Pancreas (tissue), 10 donors: ENCODE data around the gene BTG2. TPM values are rescaled to one million over a fixed set of nuclear protein-coding genes. Genes with fewer than 3 reads are reported as not detected.

ENCODE experiments used
- ATAC-seq, 4 donors: fragments of 200-7000 bp; cut with Tn5 transposase; one replicate each; pipeline versions ENCODE4 v1.8.0 to v1.9.1; 2020; ENCODE audit warnings: mild to moderate bottlenecking in 4 of 4, moderate library complexity in 4 of 4
- DNase-seq, 6 donors: peaks; one replicate each; pipeline ENCODE4 v3.0.0-alpha.2; 2020
- FAIRE-seq: peaks from 2 replicates; lab custom pipeline; 2012; peaks lifted over from hg19 to GRCh38; lab: Jason Lieb, UNC
- H3K27ac ChIP-seq, 4 donors: fragments of 200-600 bp; sonication (generic); 1 replicate in 3 of 4; 2 replicates in 1 of 4; pipeline versions ENCODE4 v1.5.0 to v1.8.0; 2020
- H3K27me3 ChIP-seq, 4 donors: fragments of 200-600 bp; one replicate each; pipeline ENCODE4 v1.8.0; 2021
- H3K36me3 ChIP-seq, 3 donors: fragments of 200-600 bp; sonication (generic) in 1 of 3; one replicate each; pipeline versions ENCODE4 v1.5.0 to v1.8.0; 2020 to 2021
- H3K4me1 ChIP-seq, 3 donors: fragments of 200-600 bp; one replicate each; pipeline ENCODE4 v1.8.0; 2021
- H3K4me3 ChIP-seq, 4 donors: fragments of 200-600 bp; sonication (generic) in 2 of 4; one replicate each; pipeline versions ENCODE4 v1.5.0 to v1.8.0; 2020 to 2021
- H3K9me3 ChIP-seq, 4 donors: fragments of 200-600 bp; one replicate each; pipeline ENCODE4 v1.8.0; 2021
- WGBS, 2 donors: extraction: QIAGEN DNeasy Blood & Tissue Kit; methylation state at CpG; one replicate each; pipeline ENCODE4 v1.1.7; 2013; 5-methylcytosine and 5-hydroxymethylcytosine counted together
- intact Hi-C, 3 donors: fragments of 100-400 bp; cut with DNase I; formaldehyde crosslinking; loops; one replicate each; pipeline versions ENCODE4 v1.11.1 to v1.14.2; 2022
- polyA plus RNA-seq, 2 donors: library from polyadenylated mRNA; stranded (reverse); fragments of 200-250 nt; gene quantifications; one replicate each; pipeline ENCODE4 v1.2.3, GENCODE V29; 2013
- total RNA-seq, 6 donors: library from RNA; stranded (reverse); fragmentation: NEBNext Ultra II Directional in 4 of 6; extraction: Animal tissue kit (Norgen Biotek cat#: 25700) in 4 of 6; gene quantifications; one replicate each; pipeline versions ENCODE4 v1.2.1 to v1.2.4, GENCODE V29; 2021 to 2023
- TF ChIP-seq, protein P1 (sequence below), 4 donors: fragments of 200-600 bp; sonication (generic) in 3 of 4; IDR thresholded peaks; one replicate each; pipeline versions ENCODE4 v1.5.0 to v1.8.0; 2021; ENCODE audit warnings: antibody characterized with exemption in 4 of 4
- donor health status: healthy with polysubstance abuse.
- donor health status: DM: no; HTN: no; CAD: no; lungs with moderate emphysema.
- donor health status: DM: no; HTN: no; CAD: no.
- donor health status: control.
- donor health status: control.
- donor health status: Bipolar disorder and iron deficiency.
- donor health status: DM: yes; HTN: yes; CAD: no.
- donor health status: DM: no; HTN: no; CAD: no.
- donor health status: DM: no; HTN: no; CAD: no.
- donor health status: DM: yes; HTN: yes; CAD: no.

The BTG2 gene
- total and polyA plus RNA-seq, 8 donors, result 83.1 to 452 (median 192) TPM

DNA sequence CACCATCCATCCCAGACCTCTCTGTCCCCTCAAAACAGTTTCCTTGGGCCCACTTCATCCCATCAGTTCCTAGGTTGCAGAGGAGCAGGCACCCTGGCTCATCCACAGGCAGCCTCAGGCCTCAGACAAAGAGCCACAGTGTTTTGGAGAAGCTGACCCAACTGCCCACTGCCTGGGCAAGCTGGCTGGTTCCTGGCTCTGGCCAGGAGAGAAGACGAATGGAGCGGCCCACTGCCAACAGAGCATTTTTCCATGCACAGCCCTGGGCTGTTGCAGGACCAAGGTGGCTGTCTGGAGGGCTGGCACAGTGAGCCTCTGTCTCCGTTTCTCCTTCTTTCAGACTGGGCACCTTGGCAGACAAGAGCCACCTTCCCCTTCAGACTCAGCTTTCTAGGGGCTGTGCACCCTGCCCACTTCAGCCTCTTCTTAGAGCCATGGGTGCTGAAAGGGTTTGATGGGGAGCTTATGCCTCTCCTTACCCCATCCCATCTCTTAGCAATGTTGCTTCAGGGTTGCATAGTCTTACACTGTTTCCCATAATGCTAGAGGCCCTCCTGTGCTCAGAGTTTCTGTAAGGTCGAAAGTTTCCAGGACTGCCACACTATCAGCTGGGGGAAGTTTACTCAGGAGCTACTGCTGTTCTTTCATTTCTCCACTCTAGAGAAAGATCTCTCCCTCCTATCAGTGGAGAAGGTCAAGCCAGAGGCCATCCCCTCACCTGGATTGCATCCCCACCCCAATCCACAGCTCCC lies 44.6 kb downstream of the BTG2 start:
- Histone ChIP-seq H3K27me3 (no peaks in the 10 kb centered on the region), H3K4me3 (no peak overlapping the region), H3K36me3 (no peaks in the 10 kb centered on the region), H3K9me3 (no peaks in the 10 kb centered on the region), H3K4me1 (peaks cover 0 to 8% (median 0%) of the 10 kb centered on the region in 3 donors), H3K27ac (no peak overlapping the region)
- FAIRE-seq (no peak), ATAC-seq (peak; percentile 41 to 74 (median 58)), DNase-seq (no peak)
- intact Hi-C loops, result loop anchor here in 2 of 3 donors (10.0 kb wide), 2 partner anchors 95 to 135 kb away; no protein-coding TSS in a partner anchor
- TF ChIP-seq, protein P1, sequence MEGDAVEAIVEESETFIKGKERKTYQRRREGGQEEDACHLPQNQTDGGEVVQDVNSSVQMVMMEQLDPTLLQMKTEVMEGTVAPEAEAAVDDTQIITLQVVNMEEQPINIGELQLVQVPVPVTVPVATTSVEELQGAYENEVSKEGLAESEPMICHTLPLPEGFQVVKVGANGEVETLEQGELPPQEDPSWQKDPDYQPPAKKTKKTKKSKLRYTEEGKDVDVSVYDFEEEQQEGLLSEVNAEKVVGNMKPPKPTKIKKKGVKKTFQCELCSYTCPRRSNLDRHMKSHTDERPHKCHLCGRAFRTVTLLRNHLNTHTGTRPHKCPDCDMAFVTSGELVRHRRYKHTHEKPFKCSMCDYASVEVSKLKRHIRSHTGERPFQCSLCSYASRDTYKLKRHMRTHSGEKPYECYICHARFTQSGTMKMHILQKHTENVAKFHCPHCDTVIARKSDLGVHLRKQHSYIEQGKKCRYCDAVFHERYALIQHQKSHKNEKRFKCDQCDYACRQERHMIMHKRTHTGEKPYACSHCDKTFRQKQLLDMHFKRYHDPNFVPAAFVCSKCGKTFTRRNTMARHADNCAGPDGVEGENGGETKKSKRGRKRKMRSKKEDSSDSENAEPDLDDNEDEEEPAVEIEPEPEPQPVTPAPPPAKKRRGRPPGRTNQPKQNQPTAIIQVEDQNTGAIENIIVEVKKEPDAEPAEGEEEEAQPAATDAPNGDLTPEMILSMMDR (IDR thresholded peaks at IDR 0.05), result no peak
- 46 to 56% methylated on average over 4 of the region's 4 CpGs for WGBS, 2 donors

DNA sequence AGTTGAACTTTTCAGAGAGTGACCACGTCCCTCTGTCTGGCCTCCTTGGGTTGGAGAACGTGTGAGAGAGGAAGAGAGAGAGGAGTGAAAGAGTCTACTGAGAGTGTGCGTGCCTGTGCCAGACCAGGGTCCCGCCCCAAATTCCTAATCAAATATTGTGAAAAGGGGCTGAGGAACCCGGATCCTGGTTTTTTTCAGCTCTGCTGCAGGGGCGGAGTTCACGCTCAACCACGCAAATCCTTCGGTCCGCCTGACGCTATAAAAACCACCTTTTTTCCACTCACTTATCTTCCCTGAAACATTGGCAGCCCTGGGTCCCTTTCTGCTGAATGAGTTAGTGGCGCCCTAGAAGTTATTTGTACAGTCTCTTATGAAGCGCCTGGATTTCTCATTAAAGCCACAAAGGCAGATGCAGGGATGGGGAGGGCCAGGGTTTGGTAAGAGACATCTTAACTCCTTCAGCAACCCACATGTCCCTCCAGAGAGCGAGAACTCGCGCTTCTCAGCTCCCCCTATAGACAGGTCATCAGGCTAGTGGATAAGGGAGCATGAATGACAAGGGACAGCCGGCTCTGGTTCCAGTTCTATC lies 45.8 kb downstream of the BTG2 start, which contains the start of gene FMOD:
Gene FMOD (minus strand): TSS at position 86 of the 589 bp plus-strand sequence. CDS start 2,852 bp downstream, outside the sequence.
- intact Hi-C loops, result no loop called here
- DNase-seq (peak in 3 of 6 donors; percentile 35 to 53 (median 48)), FAIRE-seq (no peak), ATAC-seq (peak; percentile 81 to 87 (median 86))
- Histone ChIP-seq H3K4me3 (peak within 1 kb of the TSS in 1 of 4 donors; percentile 10), H3K36me3 (no peaks in the 10 kb centered on the region), H3K27ac (peak within 1 kb of the TSS in 1 of 4 donors; percentile 2), H3K27me3 (no peaks in the 10 kb centered on the region), H3K9me3 (no peaks in the 10 kb centered on the region), H3K4me1 (peaks cover 0 to 8% (median 0%) of the 10 kb centered on the region in 3 donors)
- 4 to 5% methylated on average over 17 of the region's 17 CpGs for WGBS, 2 donors
- TF ChIP-seq, protein P1 (IDR thresholded peaks at IDR 0.05), result no peak

DNA sequence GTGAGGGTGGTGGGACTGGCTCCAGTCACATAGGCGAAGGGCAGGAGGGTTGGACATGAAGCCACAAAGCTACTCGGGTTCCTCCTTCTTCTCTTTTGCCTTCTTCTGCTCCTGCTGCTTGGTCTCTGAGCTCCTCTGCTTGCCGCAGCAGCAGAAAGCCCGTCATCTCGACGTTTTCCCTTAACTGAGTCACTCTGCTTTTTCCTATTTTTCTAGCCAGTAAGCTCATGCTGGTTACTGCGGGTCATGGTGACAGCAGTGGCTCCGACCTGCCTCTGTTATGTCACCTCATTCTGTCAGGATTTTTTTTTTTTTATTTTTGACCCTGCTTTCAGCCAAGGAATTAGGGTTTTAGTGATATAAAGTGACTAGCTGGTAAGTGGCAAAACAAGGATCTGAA lies 48.2 kb downstream of the BTG2 start:
- TF ChIP-seq, protein P1 (IDR thresholded peaks at IDR 0.05), result no peak
- FAIRE-seq (no peak), ATAC-seq (no peak), DNase-seq (no peak)
- Histone ChIP-seq H3K4me3 (no peak overlapping the region), H3K4me1 (peaks cover 0 to 8% (median 0%) of the 10 kb centered on the region in 3 donors), H3K36me3 (no peaks in the 10 kb centered on the region), H3K27ac (no peak overlapping the region), H3K9me3 (no peaks in the 10 kb centered on the region), H3K27me3 (no peaks in the 10 kb centered on the region)
- WGBS, 2 donors, result 84 to 87% methylated on average over 8 of the region's 8 CpGs
- intact Hi-C loops, result no loop called here

DNA sequence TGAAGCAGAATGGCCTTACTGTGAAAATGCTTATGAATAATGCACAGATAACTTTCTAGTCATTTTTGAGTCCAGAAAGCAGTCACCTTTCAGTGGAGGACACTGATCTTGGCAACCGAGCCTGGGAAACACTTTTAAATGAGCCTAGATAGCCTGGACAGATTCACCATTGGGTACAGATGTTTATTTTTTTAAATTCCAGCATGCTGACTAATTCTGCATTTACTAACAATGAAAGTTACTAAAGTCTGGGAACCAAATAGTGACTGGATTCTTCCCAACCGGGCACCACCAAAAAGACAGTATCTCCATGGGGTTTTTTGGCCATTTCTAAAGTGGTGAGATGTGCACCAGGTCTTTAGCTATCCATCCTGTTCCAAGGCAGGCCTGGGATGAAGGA lies 48.9 kb downstream of the BTG2 start:
- Histone ChIP-seq H3K27ac (no peak overlapping the region), H3K27me3 (no peaks in the 10 kb centered on the region), H3K4me3 (no peak overlapping the region), H3K4me1 (peaks cover 0 to 8% (median 0%) of the 10 kb centered on the region in 3 donors), H3K9me3 (no peaks in the 10 kb centered on the region), H3K36me3 (no peaks in the 10 kb centered on the region)
- DNase-seq (no peak), ATAC-seq (no peak), FAIRE-seq (no peak)
- intact Hi-C loops, result no loop called here
- TF ChIP-seq, protein P1 (IDR thresholded peaks at IDR 0.05), result no peak
- 51 to 57% methylated on average over 2 of the region's 2 CpGs for WGBS, 2 donors
